ENCODE data around the gene GADD45GIP1. TPM values are rescaled to one million over a fixed set of nuclear protein-coding genes. Genes with fewer than 3 reads are reported as not detected.

The GADD45GIP1 gene
- total RNA-seq, 1 experiment from 2014 or later = 35.9 TPM

DNA sequence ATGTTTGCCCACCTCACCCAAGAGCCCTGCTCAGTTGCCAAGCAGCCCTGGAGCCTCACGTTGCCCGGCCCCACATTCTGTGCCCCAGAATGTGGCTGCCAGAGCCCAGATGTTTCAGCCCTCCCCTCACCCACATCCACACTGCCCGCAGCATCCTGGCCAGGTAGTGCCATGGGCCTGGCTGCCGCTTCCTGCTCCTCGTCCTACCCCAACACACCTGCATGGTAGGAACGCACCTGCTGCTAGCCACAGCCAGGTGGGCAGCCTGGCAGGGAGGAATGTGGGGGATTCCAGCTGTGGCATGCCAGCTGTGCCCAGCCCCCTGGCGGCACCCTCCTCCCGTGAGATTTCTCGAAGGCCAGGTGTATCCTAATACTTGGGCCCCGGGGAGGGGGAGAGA is 30.8 kb upstream of the GADD45GIP1 start:
- DNase-seq (ENCODE audit: low read depth, low spot score) = no peak
- no peaks in the 10 kb centered on the region for H3K36me3 ChIP-seq (ENCODE audit: control insufficient read depth in 1 of 2, insufficient read depth in 2 of 2, low read length in 2 of 2)
- H3K9me3 ChIP-seq (ENCODE audit: control insufficient read depth in 1 of 2, insufficient read depth in 1 of 2, low read depth in 1 of 2, low read length in 2 of 2) = no peaks in the 10 kb centered on the region
- POLR2A ChIA-PET = no interaction called here
- no TSS peak for BruUV-seq (replicated peaks)
- H3K4me1 ChIP-seq (ENCODE audit: control insufficient read depth in 1 of 2, insufficient read depth in 2 of 2, low read length in 2 of 2) = peaks cover 21 to 28% of the 10 kb centered on the region in 2 experiments; a peak in 3 of 4 replicates
- no peaks in the 10 kb centered on the region for H4K20me1 ChIP-seq (ENCODE audit: insufficient read depth)
- no peak overlapping the region for H2AFZ ChIP-seq (ENCODE audit: low read depth, low read length, poor library complexity, severe bottlenecking)
- no peak overlapping the region for H3K4me2 ChIP-seq (ENCODE audit: low read length)
- H3K9me2 ChIP-seq (ENCODE audit: insufficient read depth) = no peaks in the 10 kb centered on the region
- H3K79me2 ChIP-seq (ENCODE audit: insufficient read depth, low read length) = no peaks in the 10 kb centered on the region
- no peak overlapping the region for H3K27ac ChIP-seq (ENCODE audit: low read depth, low read length)
- no peak overlapping the region for H3K4me3 ChIP-seq (replicated peaks in 1 of 2; ENCODE audit: low read depth in 1 of 2, low read length in 2 of 2)
- CTCF ChIA-PET = no interaction called here
- TF ChIP-seq POLR2AphosphoS5 (IDR thresholded peaks at IDR 0.05; ENCODE audit: low read depth, low read length) (no peak), ZNF274 (IDR thresholded peaks at IDR 0.05; ENCODE audit: low read depth, low read length) (no peak), TCF7L2 (IDR thresholded peaks at IDR 0.05; ENCODE audit: borderline replicate concordance, extremely low read depth, insufficient read depth, insufficient read length) (no peak), POLR2A (IDR thresholded peaks at IDR 0.05; ENCODE audit: borderline replicate concordance, extremely low read depth, insufficient read depth, insufficient read length) (no peak), SRF (IDR thresholded peaks at IDR 0.05; ENCODE audit: low read depth) (no peak), SP1 (IDR thresholded peaks at IDR 0.05; ENCODE audit: low read depth) (no peak), EZH2phosphoT487 (IDR thresholded peaks at IDR 0.05; ENCODE audit: borderline replicate concordance) (no peak), EGR1 (IDR thresholded peaks at IDR 0.05; ENCODE audit: low read depth) (no peak)
- no peak overlapping the region for H3K9ac ChIP-seq (ENCODE audit: low read length)
- H3K27me3 ChIP-seq (ENCODE audit: insufficient read depth, low read length) = no peaks in the 10 kb centered on the region
- intact Hi-C loops (cut with micrococcal nuclease) = no loop called here
- no peak for ATAC-seq
- RAD21 ChIA-PET (ENCODE audit: low non-redundant PET in 1 of 2, low total read pairs in 2 of 2, uncharacterized antibody in 2 of 2, unreplicated experiment in 2 of 2) = no interaction called here

DNA sequence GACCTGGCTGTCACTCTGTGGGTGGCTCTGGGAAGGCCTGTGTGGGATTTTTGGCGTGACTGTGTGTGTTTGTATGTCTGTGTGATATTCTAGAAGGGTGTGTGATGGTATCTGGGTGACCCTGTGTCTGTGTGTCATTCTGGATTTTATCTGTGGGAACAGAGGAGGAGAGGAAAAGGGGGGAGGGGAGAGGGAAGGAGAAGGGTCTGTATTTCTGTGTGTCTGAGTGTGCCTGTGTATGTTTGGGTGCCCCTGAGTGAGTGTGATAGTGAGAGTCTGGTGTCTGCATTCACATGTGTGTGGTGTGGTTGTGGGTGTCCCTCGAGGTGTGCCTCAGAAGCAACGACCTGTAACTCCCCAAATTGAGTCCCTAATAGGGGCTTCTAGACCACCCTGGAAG is 30.2 kb upstream of the GADD45GIP1 start:
- H3K27ac ChIP-seq (ENCODE audit: low read depth, low read length) = no peak overlapping the region
- intact Hi-C loops (cut with micrococcal nuclease) = no loop called here
- ChIA-PET RAD21 (ENCODE audit: low non-redundant PET in 1 of 2, low total read pairs in 2 of 2, uncharacterized antibody in 2 of 2, unreplicated experiment in 2 of 2) (no interaction called here), POLR2A (no interaction called here), CTCF (no interaction called here)
- no peak for TF ChIP-seq EZH2phosphoT487 (IDR thresholded peaks at IDR 0.05; ENCODE audit: borderline replicate concordance)
- TF ChIP-seq ATF3 (IDR thresholded peaks at IDR 0.05) = no peak
- TF ChIP-seq CEBPB (IDR thresholded peaks at IDR 0.05; ENCODE audit: low read depth) = no peak
- no peak for TF ChIP-seq RAD21 (IDR thresholded peaks at IDR 0.05; ENCODE audit: low read depth)
- no peak for TF ChIP-seq REST (IDR thresholded peaks at IDR 0.05; ENCODE audit: low read depth)
- no peak for TF ChIP-seq SIN3A (IDR thresholded peaks at IDR 0.05; ENCODE audit: low read depth)
- no peak for TF ChIP-seq CBX3 (IDR thresholded peaks at IDR 0.05; ENCODE audit: low read depth)
- no peaks in the 10 kb centered on the region for H3K36me3 ChIP-seq (ENCODE audit: control insufficient read depth in 1 of 2, insufficient read depth in 2 of 2, low read length in 2 of 2)
- BruUV-seq (replicated peaks) = no TSS peak
- H4K20me1 ChIP-seq (ENCODE audit: insufficient read depth) = no peaks in the 10 kb centered on the region
- no peak overlapping the region for H3K4me2 ChIP-seq (ENCODE audit: low read length)
- no peak overlapping the region for H2AFZ ChIP-seq (ENCODE audit: low read depth, low read length, poor library complexity, severe bottlenecking)
- H3K4me1 ChIP-seq (ENCODE audit: control insufficient read depth in 1 of 2, insufficient read depth in 2 of 2, low read length in 2 of 2) = peaks cover 21 to 28% of the 10 kb centered on the region in 2 experiments; a peak in 3 of 4 replicates
- no peaks in the 10 kb centered on the region for H3K79me2 ChIP-seq (ENCODE audit: insufficient read depth, low read length)
- H3K9me2 ChIP-seq (ENCODE audit: insufficient read depth) = no peaks in the 10 kb centered on the region
- DNase-seq (ENCODE audit: low read depth, low spot score) = no peak
- no peak overlapping the region for H3K4me3 ChIP-seq (replicated peaks in 1 of 2; ENCODE audit: low read depth in 1 of 2, low read length in 2 of 2)
- no peaks in the 10 kb centered on the region for H3K27me3 ChIP-seq (ENCODE audit: insufficient read depth, low read length)
- no peak for ATAC-seq
- no peak overlapping the region for H3K9ac ChIP-seq (ENCODE audit: low read length)
- no peaks in the 10 kb centered on the region for H3K9me3 ChIP-seq (ENCODE audit: control insufficient read depth in 1 of 2, insufficient read depth in 1 of 2, low read depth in 1 of 2, low read length in 2 of 2)
